WTC11 (cell line): ENCODE results near the gene CSNK1A1L. TPM values are rescaled to one million over a fixed set of nuclear protein-coding genes. Genes with fewer than 3 reads are reported as not detected.

Experiments used
- ATAC-seq: fragments of 200-7000 bp; cut with Tn5 transposase; 2 replicates; pipeline ENCODE4 v1.10.0; 2021; ENCODE audit warnings: mild to moderate bottlenecking, moderate library complexity
- CTCF ChIA-PET: fragments of 300-600 bp; sonication (Branson Sonifier 250); formaldehyde crosslinking; loops from one replicate; lab custom pipeline; 2021; ENCODE audit warnings: antibody characterized with exemption; lab: Charles Lee
- POLR2A ChIA-PET: fragments of 350-600 bp; sonication (Branson Sonifier 250); formaldehyde crosslinking; loops from one replicate; lab custom pipeline; 2021; ENCODE audit warnings: antibody characterized with exemption; lab: Charles Lee
- DNase-seq: peaks from one replicate; pipeline ENCODE4 v3.0.0; 2021; ENCODE audit warnings: low spot score
- H3K27ac Mint-ChIP-seq: 2 replicates; pipeline ENCODE4 v1.8.0; 2021; ENCODE audit warnings: mixed read lengths
- H3K27me3 Mint-ChIP-seq: 2 replicates; pipeline ENCODE4 v1.8.0; 2021; ENCODE audit warnings: low read depth, mild to moderate bottlenecking, moderate library complexity, mixed read lengths
- H3K36me3 Mint-ChIP-seq: 2 replicates; pipeline ENCODE4 v1.8.0; 2021; ENCODE audit warnings: mixed read lengths
- H3K4me1 Mint-ChIP-seq: 2 replicates; pipeline ENCODE4 v1.8.0; 2022; ENCODE audit warnings: mixed read lengths
- H3K4me3 Mint-ChIP-seq: 2 replicates; pipeline ENCODE4 v1.8.0; 2021; ENCODE audit warnings: mild to moderate bottlenecking, moderate library complexity, mixed read lengths
- H3K9me3 Mint-ChIP-seq: 2 replicates; pipeline ENCODE4 v1.8.0; 2021; ENCODE audit warnings: mixed read lengths
- ATF1 ChIP-seq: sonication (generic); formaldehyde crosslinking; IDR thresholded peaks from 2 replicates; pipeline ENCODE4 v1.8.1; 2023; ENCODE audit warnings: mild to moderate bottlenecking, moderate library complexity, missing genetic modification reagents
- ATF2 ChIP-seq: sonication (generic); formaldehyde crosslinking; IDR thresholded peaks from 2 replicates; pipeline ENCODE4 v1.8.1; 2022; ENCODE audit warnings: low read depth, missing genetic modification reagents, borderline replicate concordance
- CBFB ChIP-seq: sonication (generic); formaldehyde crosslinking; IDR thresholded peaks from 2 replicates; pipeline ENCODE4 v1.8.1; 2022; ENCODE audit warnings: mild to moderate bottlenecking, low read depth, missing genetic modification reagents
- CREB1 ChIP-seq: sonication (generic); formaldehyde crosslinking; IDR thresholded peaks from 2 replicates; pipeline ENCODE4 v1.8.0; 2023; ENCODE audit warnings: mild to moderate bottlenecking, missing genetic modification reagents
- E2F1 ChIP-seq: sonication (generic); formaldehyde crosslinking; IDR thresholded peaks from 2 replicates; pipeline ENCODE4 v1.8.0; 2022; ENCODE audit warnings: mild to moderate bottlenecking, missing genetic modification reagents
- ELF4 ChIP-seq: sonication (generic); formaldehyde crosslinking; IDR thresholded peaks from 2 replicates; pipeline ENCODE4 v1.8.1; 2022; ENCODE audit warnings: low read depth, mild to moderate bottlenecking, moderate library complexity, missing genetic modification reagents
- EMX1 ChIP-seq: fragments of 250-450 bp; sonication (Bioruptor Pico); IDR thresholded peaks from 2 replicates; pipeline ENCODE4 v1.8.0; 2021; ENCODE audit warnings: mild to moderate bottlenecking
- ESRRA ChIP-seq: sonication (generic); formaldehyde crosslinking; IDR thresholded peaks from 2 replicates; pipeline ENCODE4 v1.8.1; 2022; ENCODE audit warnings: mild to moderate bottlenecking, missing genetic modification reagents, borderline replicate concordance
- IRF1 ChIP-seq: sonication (generic); formaldehyde crosslinking; IDR thresholded peaks from 2 replicates; pipeline ENCODE4 v1.8.0; 2023; ENCODE audit warnings: missing genetic modification reagents
- MLX ChIP-seq: sonication (generic); formaldehyde crosslinking; IDR thresholded peaks from 2 replicates; pipeline ENCODE4 v1.8.1; 2023; ENCODE audit warnings: mild to moderate bottlenecking, missing genetic modification reagents, moderate library complexity
- MXD4 ChIP-seq: fragments of 250-450 bp; sonication (Bioruptor Pico); IDR thresholded peaks from 2 replicates; pipeline ENCODE4 v1.8.0; 2021; ENCODE audit warnings: mild to moderate bottlenecking, moderate library complexity, borderline replicate concordance
- MYBL2 ChIP-seq: sonication (generic); formaldehyde crosslinking; IDR thresholded peaks from 2 replicates; pipeline ENCODE4 v1.8.1; 2023; ENCODE audit warnings: mild to moderate bottlenecking, moderate library complexity, missing genetic modification reagents
- PREB ChIP-seq: sonication (generic); formaldehyde crosslinking; IDR thresholded peaks from 2 replicates; pipeline ENCODE4 v1.8.1; 2022; ENCODE audit warnings: mild to moderate bottlenecking, missing genetic modification reagents, moderate library complexity, borderline replicate concordance
- TEAD4 ChIP-seq: sonication (generic); formaldehyde crosslinking; IDR thresholded peaks from 2 replicates; pipeline ENCODE4 v1.8.0; 2022; ENCODE audit warnings: mild to moderate bottlenecking, missing genetic modification reagents
- USF1 ChIP-seq: sonication (generic); formaldehyde crosslinking; IDR thresholded peaks from 2 replicates; pipeline ENCODE4 v1.8.0; 2022; ENCODE audit warnings: mild to moderate bottlenecking, missing genetic modification reagents
- USF2 ChIP-seq: sonication (generic); formaldehyde crosslinking; IDR thresholded peaks from 2 replicates; pipeline ENCODE4 v1.8.1; 2023; ENCODE audit warnings: mild to moderate bottlenecking, missing genetic modification reagents, moderate library complexity
- ZBTB43 ChIP-seq: sonication (generic); formaldehyde crosslinking; IDR thresholded peaks from 2 replicates; pipeline ENCODE4 v1.8.1; 2023; ENCODE audit warnings: mild to moderate bottlenecking, missing genetic modification reagents
- ZNF138 ChIP-seq: sonication (generic); formaldehyde crosslinking; conservative IDR thresholded peaks from 2 replicates; pipeline ENCODE4 v1.8.1; 2022; ENCODE audit warnings: mild to moderate bottlenecking, moderate library complexity, missing genetic modification reagents
- ZNF219 ChIP-seq: sonication (generic); formaldehyde crosslinking; IDR thresholded peaks from 2 replicates; pipeline ENCODE4 v1.8.0; 2023; ENCODE audit warnings: missing genetic modification reagents, mild to moderate bottlenecking, borderline replicate concordance
- ZNF317 ChIP-seq: sonication (generic); formaldehyde crosslinking; IDR thresholded peaks from 2 replicates; pipeline ENCODE4 v1.8.1; 2023; ENCODE audit warnings: low read depth, mild to moderate bottlenecking, moderate library complexity, missing genetic modification reagents, borderline replicate concordance
- ZNF423 ChIP-seq: fragments of 250-450 bp; sonication (Bioruptor Pico); IDR thresholded peaks from 2 replicates; pipeline ENCODE4 v2.1.2; 2022; ENCODE audit warnings: mild to moderate bottlenecking, moderate library complexity
- ZNF532 ChIP-seq: fragments of 250-450 bp; sonication (Bioruptor Pico); IDR thresholded peaks from 2 replicates; pipeline ENCODE4 v1.9.0; 2021; ENCODE audit warnings: mild to moderate bottlenecking, borderline replicate concordance
- ZSCAN18 ChIP-seq: fragments of 250-450 bp; sonication (Bioruptor Pico); IDR thresholded peaks from 2 replicates; pipeline ENCODE4 v2.1.2; 2022; ENCODE audit warnings: mild to moderate bottlenecking, moderate library complexity
- total RNA-seq: library from RNA; stranded (reverse); gene quantifications from 3 replicates; pipeline ENCODE4 v1.2.3, GENCODE V29; 2021

The CSNK1A1L gene
- total RNA-seq, 1 experiment from 2014 or later: not detected

GRCh38 chr13:37090912-37091311 lies 14.6 kb downstream of the CSNK1A1L start (continued):
- TF ChIP-seq ZNF423 (CRISPR knock-in tag) (no peak), TEAD4 (CRISPR knock-in tag) (no peak), E2F1 (CRISPR knock-in tag) (no peak), ZBTB43 (CRISPR knock-in tag) (no peak), USF1 (CRISPR knock-in tag) (no peak)

GRCh38 chr13:37089495-37089894 lies 16.0 kb downstream of the CSNK1A1L start:
- ATAC-seq (no peak), DNase-seq (no peak)
- Mint-ChIP-seq H3K27me3 (no peaks in the 10 kb centered on the region; the same call in 1 of the 2 replicates), H3K27ac (no peak overlapping the region), H3K9me3 (no peaks in the 10 kb centered on the region), H3K4me3 (no peak overlapping the region), H3K36me3 (no peaks in the 10 kb centered on the region), H3K4me1 (no peaks in the 10 kb centered on the region)
- CTCF ChIA-PET: no interaction called here
- POLR2A ChIA-PET: no interaction called here
- TF ChIP-seq USF2 (CRISPR knock-in tag): no peak
- TF ChIP-seq EMX1: no peak
- no peak for TF ChIP-seq ZNF317 (CRISPR knock-in tag)
- TF ChIP-seq ZNF219: no peak
- TF ChIP-seq CBFB (CRISPR knock-in tag): no peak
- no peak for TF ChIP-seq MXD4
- TF ChIP-seq ZNF138: no peak
- TF ChIP-seq ZSCAN18 (CRISPR knock-in tag): no peak
- no peak for TF ChIP-seq ZNF532 (CRISPR knock-in tag)
- TF ChIP-seq ESRRA (CRISPR knock-in tag): no peak
- no peak for TF ChIP-seq MYBL2 (CRISPR knock-in tag)
- no peak for TF ChIP-seq ELF4 (CRISPR knock-in tag)
- no peak for TF ChIP-seq ATF1 (CRISPR knock-in tag)
- TF ChIP-seq PREB: no peak
- TF ChIP-seq ATF2 (CRISPR knock-in tag): no peak
- no peak for TF ChIP-seq MLX (CRISPR knock-in tag)
- no peak for TF ChIP-seq IRF1 (CRISPR knock-in tag)
- no peak for TF ChIP-seq CREB1
